Measurements from ENCODE around the gene DNM2.

The DNM2 gene

GRCh38 chr19:10680545-10681135 is 37.2 kb upstream of the DNM2 start:
- Histone ChIP-seq H3K9me3 (ENCODE audit: control insufficient read depth, insufficient read depth, low read depth, low read length) (no peaks in the 10 kb centered on the region), H3K36me3 (ENCODE audit: control insufficient read depth in 2 of 2, insufficient read depth in 1 of 2, low read length in 2 of 2) (peaks cover 42 to 97% of the 10 kb centered on the region in 2 experiments), H3K4me3 (ENCODE audit: low read depth, low read length) (no peak overlapping the region), H3K27ac (ENCODE audit: extremely low read depth, low read depth, low read length) (no peak overlapping the region), H3K4me1 (ENCODE audit: control insufficient read depth, insufficient read depth, low read length) (no peaks in the 10 kb centered on the region)
- ChIA-PET CTCF (interaction anchor here (0.6 to 2.4 kb wide), 3 partner anchors 19 to 99 kb away, joined by 3 to 6 read pairs (median 3); no protein-coding TSS in a partner anchor), POLR2A (no interaction called here)
- TF ChIP-seq ZNF423 (tag by site-specific recombination; IDR thresholded peaks at IDR 0.05) = no peak

GRCh38 chr19:10681658-10682057 is 36.2 kb upstream of the DNM2 start:
- Histone ChIP-seq H3K27ac (ENCODE audit: extremely low read depth, low read depth, low read length) (no peak overlapping the region), H3K9me3 (ENCODE audit: control insufficient read depth, insufficient read depth, low read depth, low read length) (no peaks in the 10 kb centered on the region), H3K4me1 (ENCODE audit: control insufficient read depth, insufficient read depth, low read length) (no peaks in the 10 kb centered on the region), H3K4me3 (ENCODE audit: low read depth, low read length) (no peak overlapping the region), H3K36me3 (ENCODE audit: control insufficient read depth in 2 of 2, insufficient read depth in 1 of 2, low read length in 2 of 2) (peaks cover 39 to 100% of the 10 kb centered on the region in 2 experiments)
- ChIA-PET CTCF (interaction anchor here (1.1 to 2.4 kb wide), 2 partner anchors 18 to 100 kb away, joined by 3 to 6 read pairs; no protein-coding TSS in a partner anchor), POLR2A (interaction anchor here (0.7 kb wide), 1 partner anchor 408 kb away, joined by 5 read pairs; the partner anchor contains the start of gene LDLR)
- TF ChIP-seq GLIS1 (tag by site-specific recombination; IDR thresholded peaks at IDR 0.05) = peak; percentile 32
- no peak for TF ChIP-seq SALL2 (tag by site-specific recombination; IDR thresholded peaks at IDR 0.05; ENCODE audit: borderline replicate concordance)
- TF ChIP-seq ZNF530 (tag by site-specific recombination; IDR thresholded peaks at IDR 0.05; ENCODE audit: low read depth) = no peak
- TF ChIP-seq ZBTB49 (tag by site-specific recombination; IDR thresholded peaks at IDR 0.05; ENCODE audit: low read depth) = no peak
- peak; percentile 89 for TF ChIP-seq ZNF548 (tag by site-specific recombination; IDR thresholded peaks at IDR 0.05)
- TF ChIP-seq ZNF600 (tag by site-specific recombination; IDR thresholded peaks at IDR 0.05) = peak; percentile 74
- TF ChIP-seq ZNF202 (tag by site-specific recombination; IDR thresholded peaks at IDR 0.05; ENCODE audit: borderline replicate concordance) = no peak
- TF ChIP-seq, protein P1, sequence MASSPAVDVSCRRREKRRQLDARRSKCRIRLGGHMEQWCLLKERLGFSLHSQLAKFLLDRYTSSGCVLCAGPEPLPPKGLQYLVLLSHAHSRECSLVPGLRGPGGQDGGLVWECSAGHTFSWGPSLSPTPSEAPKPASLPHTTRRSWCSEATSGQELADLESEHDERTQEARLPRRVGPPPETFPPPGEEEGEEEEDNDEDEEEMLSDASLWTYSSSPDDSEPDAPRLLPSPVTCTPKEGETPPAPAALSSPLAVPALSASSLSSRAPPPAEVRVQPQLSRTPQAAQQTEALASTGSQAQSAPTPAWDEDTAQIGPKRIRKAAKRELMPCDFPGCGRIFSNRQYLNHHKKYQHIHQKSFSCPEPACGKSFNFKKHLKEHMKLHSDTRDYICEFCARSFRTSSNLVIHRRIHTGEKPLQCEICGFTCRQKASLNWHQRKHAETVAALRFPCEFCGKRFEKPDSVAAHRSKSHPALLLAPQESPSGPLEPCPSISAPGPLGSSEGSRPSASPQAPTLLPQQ (tag by site-specific recombination; IDR thresholded peaks at IDR 0.05) = no peak
- TF ChIP-seq ZSCAN16 (tag by site-specific recombination; IDR thresholded peaks at IDR 0.05) = no peak
- no peak for TF ChIP-seq ZNF791 (tag by site-specific recombination; IDR thresholded peaks at IDR 0.05)
- no peak for TF ChIP-seq ZNF558 (tag by site-specific recombination; IDR thresholded peaks at IDR 0.05)
- TF ChIP-seq ZNF514 (tag by site-specific recombination; IDR thresholded peaks at IDR 0.05) = no peak

DNA sequence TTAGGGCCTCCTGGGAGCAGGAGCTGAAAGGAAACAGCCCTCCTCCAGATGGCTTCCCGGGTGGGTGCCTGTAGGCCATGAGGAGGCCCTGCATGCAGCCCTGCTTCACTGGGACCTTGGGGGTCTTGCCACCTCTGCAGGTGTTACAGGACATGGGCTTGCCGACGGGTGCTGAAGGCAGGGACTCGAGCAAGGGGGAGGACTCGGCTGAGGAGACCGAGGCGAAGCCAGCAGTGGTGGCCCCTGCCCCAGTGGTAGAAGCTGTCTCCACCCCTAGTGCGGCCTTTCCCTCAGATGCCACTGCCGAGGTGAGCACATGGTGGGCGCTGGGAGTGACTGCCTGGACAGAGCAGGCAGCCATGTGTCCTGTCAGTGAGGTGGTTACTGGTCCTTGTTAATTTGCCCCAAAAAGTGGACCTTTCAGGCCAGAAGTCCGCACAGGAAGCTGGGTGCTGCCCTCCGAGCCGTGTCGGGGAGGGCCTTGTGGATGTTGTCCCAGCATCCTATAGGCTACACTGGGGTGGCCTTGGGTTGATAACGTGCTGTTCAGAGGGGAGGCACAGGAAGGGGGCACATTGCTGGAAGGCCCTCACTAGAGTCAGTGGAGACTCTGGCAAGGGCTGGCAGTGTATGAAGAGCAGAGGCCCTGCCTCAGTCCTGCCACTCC is 35.3 kb upstream of the DNM2 start:
- no peaks in the 10 kb centered on the region for H3K9me3 ChIP-seq (ENCODE audit: control insufficient read depth, insufficient read depth, low read depth, low read length)
- H3K4me3 ChIP-seq (ENCODE audit: low read depth, low read length) = no peak overlapping the region
- ChIA-PET POLR2A (interaction anchor here (1.2 kb wide), 1 partner anchor 13 kb away, joined by 5 read pairs; no protein-coding TSS in a partner anchor), CTCF (interaction anchor here (0.7 to 2.4 kb wide), 2 partner anchors 17 to 129 kb away, joined by 3 to 6 read pairs; no protein-coding TSS in a partner anchor)
- H3K27ac ChIP-seq (ENCODE audit: extremely low read depth, low read depth, low read length) = no peak overlapping the region
- H3K4me1 ChIP-seq (ENCODE audit: control insufficient read depth, insufficient read depth, low read length) = no peaks in the 10 kb centered on the region
- peaks cover 33 to 100% of the 10 kb centered on the region in 2 experiments for H3K36me3 ChIP-seq (ENCODE audit: control insufficient read depth in 2 of 2, insufficient read depth in 1 of 2, low read length in 2 of 2)
- 0 out of 2 replicates have a peak, but pooled peaks have one; percentile 11 for TF ChIP-seq PATZ1 (tag by site-specific recombination; IDR thresholded peaks at IDR 0.05)
- no peak for TF ChIP-seq ZNF221 (tag by site-specific recombination; IDR thresholded peaks at IDR 0.05; ENCODE audit: borderline replicate concordance)
- 0 out of 2 replicates have a peak, but pooled peaks have one; percentile 6 for TF ChIP-seq SP2 (tag by site-specific recombination; IDR thresholded peaks at IDR 0.05)
- TF ChIP-seq ZNF777 (tag by site-specific recombination; IDR thresholded peaks at IDR 0.05; ENCODE audit: borderline replicate concordance) = no peak
